Left hindlimb (tissue), 1 donor: ENCODE results near the gene AKR1D1.
A peak's percentile ranks its signal among the peaks of the same experiment; 100 is the strongest.
"Not testable (repeated sequence)": the region's sequence is repeated elsewhere in the genome, so short reads cannot be mapped to it uniquely, and the experiment has no call there.

Experiments
- DNase-seq: peaks from one replicate; pipeline ENCODE4 v3.0.0-alpha.2; 2018

Gene AKR1D1

GRCh38 chr7:138125598-138126111 lies 49.4 kb downstream of the AKR1D1 start:
- no peak for DNase-seq

- DNase-seq = no peak
Measured at GRCh38 chr7:138126928-138127327, 50.7 kb downstream of the AKR1D1 start.

DNA sequence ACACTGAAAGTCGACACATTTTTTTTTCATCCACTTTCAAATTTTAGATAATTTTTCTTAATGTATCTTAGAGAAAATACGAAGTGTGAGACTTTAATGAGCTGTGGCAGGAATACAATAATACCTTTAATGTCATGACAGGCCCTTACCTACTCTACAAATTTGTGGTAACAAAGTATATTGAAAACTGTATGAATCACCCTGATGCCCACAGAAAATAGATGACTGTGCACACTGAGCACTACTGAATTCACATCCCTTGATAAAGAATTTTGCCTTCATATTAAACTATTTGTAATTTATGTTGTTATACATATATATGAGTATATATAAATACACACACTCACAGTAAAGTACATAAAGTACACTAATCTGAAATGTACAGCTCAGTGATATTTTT lies 51.7 kb downstream of the AKR1D1 start:
- DNase-seq = no peak

- no peak for DNase-seq
Measured at GRCh38 chr7:138129551-138130165, 53.4 kb downstream of the AKR1D1 start.

DNA sequence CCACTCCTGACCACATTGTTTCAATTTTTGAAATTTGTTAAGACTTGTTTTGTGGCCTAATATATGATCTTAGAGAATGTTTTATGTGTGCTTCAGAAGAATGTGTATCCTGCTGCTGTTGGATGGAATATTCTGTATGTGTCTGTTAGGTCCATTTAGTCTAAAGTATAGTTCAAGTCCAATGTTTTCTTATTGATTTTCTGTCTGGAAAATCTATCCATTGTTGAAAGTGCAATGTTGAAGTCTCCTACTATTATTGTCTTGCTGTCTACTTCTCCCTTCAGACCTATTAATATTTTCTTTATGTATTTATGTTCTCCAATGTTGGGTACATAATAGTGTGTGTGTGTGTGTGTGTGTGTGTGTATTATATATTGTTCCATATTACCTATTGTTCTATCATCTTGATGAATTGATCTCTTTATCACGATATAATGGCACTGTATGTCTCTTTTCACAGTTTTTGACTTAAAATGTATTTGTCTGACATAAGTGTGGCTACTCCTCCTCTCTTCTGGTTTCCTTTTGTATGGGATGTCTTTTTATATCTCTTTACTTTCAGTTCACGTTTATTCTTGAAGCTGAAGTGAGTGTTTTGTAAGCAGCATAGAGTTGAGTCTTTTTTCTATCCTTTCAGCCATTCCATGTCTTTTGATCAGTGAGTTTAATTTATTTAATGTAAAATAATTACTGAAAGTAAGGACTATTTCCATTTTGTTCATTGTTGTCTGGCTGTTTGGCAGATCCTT lies 61.3 kb downstream of the AKR1D1 start:
- no peak for DNase-seq

DNA sequence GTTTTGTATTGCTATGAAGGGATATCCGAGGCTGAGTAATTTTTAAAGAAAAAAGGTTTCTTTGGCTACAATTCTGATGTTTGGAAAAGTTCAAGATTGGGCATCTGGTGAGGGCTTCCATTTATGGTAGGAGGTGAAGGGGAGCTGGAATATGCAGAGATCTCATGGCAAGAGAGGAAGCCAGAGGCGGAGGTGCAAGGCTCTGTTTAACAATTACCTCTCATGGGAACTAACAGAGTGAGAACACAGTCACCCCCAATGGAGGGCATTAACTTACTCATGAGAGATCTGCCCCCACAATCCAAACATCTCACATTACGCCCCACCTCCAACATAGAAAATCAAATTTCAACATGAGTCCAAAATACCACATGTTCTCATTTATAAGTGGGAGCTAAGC lies 62.0 kb downstream of the AKR1D1 start:
- DNase-seq = no peak

DNA sequence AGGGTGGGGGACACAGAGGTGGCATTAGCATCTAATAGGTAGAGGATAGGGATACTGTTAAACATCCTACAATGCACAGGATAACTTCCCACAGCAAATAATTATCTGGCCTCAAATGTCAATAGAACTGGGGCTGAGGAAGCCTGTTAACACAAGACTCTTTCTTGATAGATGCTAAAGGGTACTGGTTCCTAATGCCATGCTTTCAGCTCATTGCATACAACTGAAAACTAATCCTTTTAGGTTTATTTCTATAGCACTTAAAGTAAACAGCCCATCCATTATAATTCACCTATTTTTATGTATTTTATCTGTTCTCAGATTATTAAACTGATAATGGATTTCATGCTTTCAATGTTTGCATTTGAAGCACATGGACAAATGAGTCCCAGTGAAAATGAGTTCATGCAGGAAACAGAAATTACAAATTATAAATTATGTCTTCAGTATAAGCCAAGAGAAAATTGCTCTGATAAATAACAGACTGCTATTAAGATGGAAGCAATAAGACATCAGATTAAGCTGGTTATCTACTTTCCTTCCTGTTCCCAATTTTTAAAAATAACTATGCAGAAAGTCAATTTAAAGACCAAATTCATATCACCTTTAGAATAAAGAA lies 66.4 kb downstream of the AKR1D1 start:
- DNase-seq = no peak

- no peak for DNase-seq
Measured at GRCh38 chr7:138144958-138145357, 68.7 kb downstream of the AKR1D1 start.

- not testable (repeated sequence) for DNase-seq
Measured at GRCh38 chr7:138146221-138146620, 70.0 kb downstream of the AKR1D1 start.

- DNase-seq = not testable (repeated sequence)
Measured at GRCh38 chr7:138146757-138147734, 70.8 kb downstream of the AKR1D1 start.

GRCh38 chr7:138151731-138152577 lies 75.7 kb downstream of the AKR1D1 start:
- DNase-seq = no peak

DNA sequence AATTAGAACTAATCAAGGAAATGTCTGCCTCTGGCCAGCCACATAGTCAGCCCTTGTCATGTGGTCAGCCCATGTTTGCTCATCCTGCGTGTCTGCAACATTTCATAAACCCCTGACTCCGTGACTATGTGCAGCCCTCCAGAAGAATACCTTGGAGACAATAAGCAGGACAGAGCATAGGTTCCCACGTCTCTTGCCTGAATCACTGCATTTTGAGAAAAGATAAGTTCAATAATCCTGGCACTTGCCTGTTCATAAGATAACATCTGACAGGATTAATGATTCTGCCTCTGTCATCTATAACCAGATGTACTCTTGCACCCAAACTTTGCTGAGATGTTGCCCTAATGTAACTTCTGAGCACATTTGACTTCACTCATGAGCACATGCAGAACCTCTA lies 78.4 kb downstream of the AKR1D1 start:
- DNase-seq = no peak

GRCh38 chr7:138157702-138158101 lies 81.4 kb downstream of the AKR1D1 start:
- no peak for DNase-seq

DNA sequence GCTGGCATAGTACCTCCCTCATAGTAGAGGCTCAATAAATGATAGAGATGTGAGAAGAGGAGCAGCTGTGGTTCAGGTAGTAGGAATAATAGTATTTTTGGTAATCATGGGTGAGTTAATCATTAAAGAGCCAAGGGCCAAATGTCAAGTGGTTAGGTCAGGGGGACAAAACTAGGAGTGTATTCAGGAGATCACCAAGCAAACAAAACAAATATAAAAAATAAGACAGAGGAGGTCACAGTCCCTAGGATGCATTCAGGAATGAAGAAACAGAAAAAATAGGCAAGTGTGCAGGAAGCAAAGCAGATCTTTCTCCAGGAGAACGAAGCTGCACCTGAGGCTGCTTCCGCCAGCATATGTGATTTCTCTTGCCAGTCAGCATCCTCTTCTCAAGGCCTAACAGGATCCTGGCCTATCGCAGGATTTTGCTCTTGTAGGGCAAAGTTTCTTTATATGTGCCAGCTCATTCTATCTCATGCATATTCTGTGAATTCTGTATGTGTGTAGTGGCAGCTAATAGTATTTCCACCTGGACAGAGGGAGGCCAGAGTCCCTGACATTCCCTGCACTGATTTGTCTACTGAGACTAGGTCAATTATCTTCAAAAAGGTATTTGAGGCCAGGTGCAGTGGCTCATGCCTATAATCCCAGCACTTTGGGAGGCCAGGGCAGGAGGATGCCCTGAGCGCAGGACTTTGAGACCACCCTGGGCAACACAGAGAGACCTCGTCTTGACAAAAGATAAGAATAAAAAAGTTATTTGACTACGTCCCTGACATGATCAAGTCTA lies 82.7 kb downstream of the AKR1D1 start:
- no peak for DNase-seq

DNA sequence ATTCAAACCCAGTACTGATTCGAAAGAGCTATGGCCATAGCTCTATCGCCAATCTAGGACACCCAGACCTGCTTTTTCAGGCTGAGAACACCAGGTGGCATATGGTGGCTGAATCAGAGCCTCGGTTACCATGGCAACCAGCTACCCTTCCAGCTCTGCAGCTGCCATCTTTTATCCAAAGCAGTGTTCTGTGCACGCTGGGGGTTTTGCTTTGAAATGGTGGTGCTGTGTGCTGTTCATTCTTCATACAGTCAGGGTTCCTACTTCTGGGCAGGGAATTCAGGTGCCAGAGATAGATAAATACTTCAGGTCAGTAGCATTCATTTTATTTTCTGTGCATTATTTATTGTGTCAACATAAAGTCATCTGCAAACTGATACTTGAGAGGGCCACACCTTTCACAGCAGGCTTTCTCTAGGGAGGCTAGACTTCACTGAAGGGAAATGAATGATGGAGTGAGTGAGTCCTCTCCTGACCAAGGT lies 85.4 kb downstream of the AKR1D1 start:
- DNase-seq = peak; percentile 82

DNA sequence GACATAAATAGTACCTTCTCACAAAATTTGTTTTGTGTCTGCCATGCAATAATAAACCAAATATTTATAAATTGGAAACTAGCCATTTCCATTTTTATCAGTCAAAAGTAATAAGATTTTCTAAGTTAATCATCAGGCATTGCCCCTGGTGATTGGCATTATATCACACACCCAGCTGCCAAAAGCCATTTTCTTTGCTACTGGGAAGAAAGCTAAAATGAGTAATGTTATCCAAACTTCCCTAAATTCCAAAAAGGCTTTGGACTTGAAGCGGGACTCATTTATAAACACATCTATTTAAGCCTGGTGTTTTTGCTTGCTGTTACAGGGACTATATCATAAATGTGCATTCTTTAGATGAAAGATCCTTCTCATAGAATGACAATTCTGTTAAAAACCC lies 86.0 kb downstream of the AKR1D1 start:
- DNase-seq = no peak

DNA sequence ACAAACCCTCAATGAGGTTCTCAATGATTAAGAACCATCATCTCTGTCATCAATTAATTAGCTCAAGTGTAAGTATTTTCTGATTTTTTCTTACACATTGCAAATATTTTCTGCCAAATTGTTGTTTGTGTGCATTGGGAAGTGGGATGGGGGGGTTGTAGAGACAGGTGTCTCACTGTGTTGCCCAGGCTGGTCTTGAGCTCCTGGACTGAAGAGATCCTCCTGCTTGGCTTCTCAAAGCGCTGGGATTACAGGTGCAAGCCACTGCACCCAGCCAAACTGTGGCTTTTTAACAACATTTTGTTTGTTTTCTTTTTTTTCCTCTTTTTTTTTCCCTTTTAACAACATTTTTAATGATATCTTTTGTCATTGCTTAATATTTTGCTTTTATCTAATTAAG lies 87.5 kb downstream of the AKR1D1 start:
- DNase-seq = no peak

- DNase-seq = no peak
Measured at GRCh38 chr7:138164804-138165203, 88.5 kb downstream of the AKR1D1 start.

DNA sequence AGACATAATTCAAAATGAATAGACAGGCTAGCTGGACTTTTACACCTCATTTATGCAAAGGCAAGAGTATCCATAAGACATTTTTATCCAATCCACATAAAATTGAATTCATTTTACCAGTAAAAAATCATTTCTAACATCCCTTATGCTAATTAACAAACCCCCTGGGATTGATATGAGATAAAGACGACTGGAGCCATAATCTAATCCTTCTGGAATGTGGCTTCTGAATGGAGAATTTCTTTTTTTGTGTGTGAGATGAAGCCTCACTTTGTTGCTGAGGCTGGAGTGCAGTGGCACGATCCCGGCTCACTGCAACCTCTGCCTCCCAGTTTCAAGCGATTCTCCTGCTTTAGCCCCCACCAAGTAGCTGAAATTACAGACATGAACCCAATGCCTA lies 90.4 kb downstream of the AKR1D1 start:
- no peak for DNase-seq

- no peak for DNase-seq
Measured at GRCh38 chr7:138167222-138167621, 91.0 kb downstream of the AKR1D1 start.

- DNase-seq = no peak
Measured at GRCh38 chr7:138167869-138168296, 91.6 kb downstream of the AKR1D1 start.
